A549 (cell line): ENCODE results near the gene ITGA11. TPM values are rescaled to one million over a fixed set of nuclear protein-coding genes. Genes with fewer than 3 reads are reported as not detected.

Experiments
- ATAC-seq, 2 experiments: fragments of 200-7000 bp in 1 of 2; fragments of >200 bp in 1 of 2; cut with Nextera tagmentation in 1 of 2; cut with Tn5 transposase in 1 of 2; 3 replicates each; pipeline versions ENCODE4 v1.8.0 to v1.9.1; 2018 to 2020; ENCODE audit warnings: mild to moderate bottlenecking in 1 of 2, moderate library complexity in 1 of 2
- CTCF ChIA-PET: fragments of 300-600 bp; sonication (Branson Sonifier 250); formaldehyde crosslinking; extraction: SDS; loops from one replicate; lab custom pipeline; 2021; ENCODE audit warnings: antibody characterized with exemption, inconsistent platforms; lab: Yijun Ruan, JAX
- POLR2A ChIA-PET: fragments of 350-600 bp; formaldehyde crosslinking; extraction: SDS; loops from one replicate; lab custom pipeline; 2021; ENCODE audit warnings: antibody characterized with exemption, inconsistent platforms; lab: Yijun Ruan, JAX
- DNase-seq, 2 experiments: peaks; one replicate each; pipeline versions ENCODE4 v3.0.0 to v3.0.0-alpha.2; 2011 to 2016; ENCODE audit warnings: low read depth in 1 of 2, low spot score in 1 of 2
- FAIRE-seq: peaks from 2 replicates; lab custom pipeline; 2011; peaks lifted over from hg19 to GRCh38; lab: Jason Lieb, UNC
- H3K27ac ChIP-seq, 2 experiments: fragments of >200 bp; sonication (Bioruptor Twin); formaldehyde crosslinking; 3 replicates each; pipeline ENCODE4 v1.5.1; 2016 to 2017
- H3K4me1 ChIP-seq: fragments of >200 bp; sonication (Bioruptor Twin); formaldehyde crosslinking; 3 replicates; pipeline ENCODE4 v1.6.1; 2016
- H3K4me2 ChIP-seq: fragments of >200 bp; sonication (Bioruptor Twin); formaldehyde crosslinking; 3 replicates; pipeline ENCODE4 v1.6.1; 2016
- H3K4me3 ChIP-seq: fragments of >200 bp; sonication (Bioruptor Twin); formaldehyde crosslinking; 3 replicates; pipeline ENCODE4 v1.5.1; 2016
- H3K9me3 ChIP-seq: fragments of >200 bp; sonication (Bioruptor Twin); formaldehyde crosslinking; 3 replicates; pipeline ENCODE4 v1.6.1; 2016
- BHLHE40 ChIP-seq: IDR thresholded peaks from 2 replicates; pipeline ENCODE4 v1.6.1; 2012; ENCODE audit warnings: low read depth, low read length, inconsistent platforms
- CBX2 ChIP-seq: fragments of 200-600 bp; sonication (generic); IDR thresholded peaks from 2 replicates; pipeline ENCODE4 v1.6.1; 2016; ENCODE audit warnings: low read depth, mild to moderate bottlenecking, borderline replicate concordance
- CHD2 ChIP-seq: fragments of 150-350 bp; IDR thresholded peaks from 2 replicates; pipeline ENCODE4 v1.6.1; 2014; ENCODE audit warnings: low read length; ENCODE audit not compliant: partially characterized antibody
- CHD4 ChIP-seq: fragments of 200-600 bp; sonication (generic); IDR thresholded peaks from 2 replicates; pipeline ENCODE4 v1.6.1; 2016; ENCODE audit warnings: antibody characterized with exemption, mild to moderate bottlenecking, borderline replicate concordance
- EHF ChIP-seq: fragments of 250-450 bp; sonication (Bioruptor Pico); IDR thresholded peaks from 2 replicates; pipeline ENCODE4 v1.5.0; 2020; ENCODE audit warnings: mild to moderate bottlenecking
- EHMT2 ChIP-seq: fragments of 200-600 bp; sonication (generic); IDR thresholded peaks from 2 replicates; pipeline ENCODE4 v1.6.1; 2016; ENCODE audit warnings: antibody characterized with exemption, low read depth, mild to moderate bottlenecking, moderate library complexity
- EP300 ChIP-seq, 2 experiments: fragments of >200 bp; sonication (Bioruptor Twin); formaldehyde crosslinking; IDR thresholded peaks; 2 replicates in 1 of 2; 3 replicates in 1 of 2; pipeline ENCODE4 v1.6.1; 2016 to 2017
- ESRRA ChIP-seq: fragments of 150-350 bp; IDR thresholded peaks from 2 replicates; pipeline ENCODE4 v1.6.1; 2014; ENCODE audit warnings: mild to moderate bottlenecking, low read length, borderline replicate concordance
- FOSL2 ChIP-seq, 2 experiments: fragments of 450-650 bp in 1 of 2; fragments of >200 bp in 1 of 2; sonication (Bioruptor Twin) in 1 of 2; formaldehyde crosslinking; IDR thresholded peaks; 2 replicates each; pipeline versions ENCODE4 v1.5.0 to v1.6.1; 2016 to 2020; ENCODE audit warnings: mild to moderate bottlenecking in 1 of 2, moderate library complexity in 1 of 2
- FOXS1 ChIP-seq: fragments of 250-450 bp; sonication (Bioruptor Pico); IDR thresholded peaks from 2 replicates; pipeline ENCODE4 v1.5.0; 2020; ENCODE audit warnings: mild to moderate bottlenecking, moderate library complexity
- GATA3 ChIP-seq: IDR thresholded peaks from 2 replicates; pipeline ENCODE4 v1.6.1; 2012; ENCODE audit warnings: borderline replicate concordance
- HES2 ChIP-seq: fragments of >200 bp; sonication (Bioruptor Twin); formaldehyde crosslinking; IDR thresholded peaks from 2 replicates; pipeline ENCODE4 v1.6.1; 2016
- HOXB13 ChIP-seq: fragments of 250-450 bp; sonication (Bioruptor Pico); IDR thresholded peaks from 2 replicates; pipeline ENCODE4 v1.5.0; 2020; ENCODE audit warnings: low read depth, mild to moderate bottlenecking, moderate library complexity
- HOXB5 ChIP-seq: fragments of 250-450 bp; sonication (Bioruptor Pico); IDR thresholded peaks from 2 replicates; pipeline ENCODE4 v1.5.0; 2020; ENCODE audit warnings: mild to moderate bottlenecking, moderate library complexity
- JUN ChIP-seq, 2 experiments: fragments of >200 bp; sonication (Bioruptor Twin); formaldehyde crosslinking; IDR thresholded peaks; 2 replicates in 1 of 2; 3 replicates in 1 of 2; pipeline ENCODE4 v1.6.1; 2016 to 2017
- KDM1A ChIP-seq: fragments of 200-600 bp; sonication (generic); IDR thresholded peaks from 2 replicates; pipeline ENCODE4 v1.6.1; 2016; ENCODE audit warnings: low read depth, mild to moderate bottlenecking
- MAZ ChIP-seq: fragments of 150-350 bp; IDR thresholded peaks from 2 replicates; pipeline ENCODE4 v1.6.1; 2014; ENCODE audit warnings: antibody characterized with exemption, low read depth, low read length, borderline replicate concordance
- MYC ChIP-seq: IDR thresholded peaks from 2 replicates; pipeline ENCODE4 v1.6.1; 2012; ENCODE audit warnings: mild to moderate bottlenecking, inconsistent platforms, low read length, improper control_type of control experiment, borderline replicate concordance
- NR3C1 ChIP-seq: fragments of >200 bp; sonication (Bioruptor Twin); formaldehyde crosslinking; IDR thresholded peaks from 3 replicates; pipeline ENCODE4 v1.6.1; 2017
- POLR2A ChIP-seq: IDR thresholded peaks from 2 replicates; pipeline ENCODE4 v1.6.1; 2012; ENCODE audit warnings: mild to moderate bottlenecking, low read length
- RARB ChIP-seq: fragments of 250-450 bp; sonication (Bioruptor Pico); IDR thresholded peaks from 2 replicates; pipeline ENCODE4 v1.8.0; 2021; ENCODE audit warnings: mild to moderate bottlenecking, moderate library complexity
- RCOR1 ChIP-seq: fragments of 150-350 bp; IDR thresholded peaks from 2 replicates; pipeline ENCODE4 v1.6.1; 2014; ENCODE audit warnings: antibody characterized with exemption, low read length, low read depth
- RFX5 ChIP-seq: fragments of 450-650 bp; IDR thresholded peaks from 2 replicates; pipeline ENCODE4 v1.7.1; 2014; ENCODE audit warnings: antibody characterized with exemption, mild to moderate bottlenecking, moderate library complexity
- RNF2 ChIP-seq: fragments of 200-600 bp; sonication (generic); IDR thresholded peaks from 2 replicates; pipeline ENCODE4 v1.6.1; 2016; ENCODE audit warnings: low read depth, mild to moderate bottlenecking, antibody characterized with exemption, moderate library complexity, borderline replicate concordance
- USF2 ChIP-seq: fragments of 450-650 bp; IDR thresholded peaks from 2 replicates; pipeline ENCODE4 v1.6.1; 2014; ENCODE audit warnings: antibody characterized with exemption
- ZC3H11A ChIP-seq: fragments of 450-650 bp; IDR thresholded peaks from 2 replicates; pipeline ENCODE4 v1.6.1; 2014; ENCODE audit warnings: antibody characterized with exemption, mild to moderate bottlenecking
- ZNF302 ChIP-seq: fragments of 250-450 bp; sonication (Bioruptor Pico); IDR thresholded peaks from 2 replicates; pipeline ENCODE4 v1.9.0; 2021; ENCODE audit warnings: inconsistent platforms, mild to moderate bottlenecking, moderate library complexity
- WGBS: methylation state at CpG from one replicate; pipeline ENCODE4 v1.1.6; 2017; ENCODE audit errors: missing lambda C conversion rate; 5-methylcytosine and 5-hydroxymethylcytosine counted together
- polyA plus RNA-seq, 4 experiments: library from polyadenylated mRNA; depleted of rRNA in 3 of 4; stranded (reverse); fragments of >200 nt; fragmentation: RNase III in 1 of 4; extraction: RNeasy Plus Mini Kit Qiagen cat#74134 plus additional on column Dnase treatment in 1 of 4; gene quantifications; 2 replicates in 3 of 4; 3 replicates in 1 of 4; pipeline ENCODE4 v1.2.3, GENCODE V29; 2011 to 2017
- TF ChIP-seq, protein P1 (sequence below): IDR thresholded peaks from 2 replicates; pipeline ENCODE4 v1.6.1; 2012
- TF ChIP-seq, protein P2 (sequence below): fragments of 200-600 bp; sonication (generic); IDR thresholded peaks from 2 replicates; pipeline ENCODE4 v1.6.1; 2016; ENCODE audit warnings: antibody characterized with exemption, mild to moderate bottlenecking, moderate library complexity

The ITGA11 gene
- polyA plus RNA-seq, 2 of the 4 experiments (the other 2 are of a cell fraction), result 8.3 to 17.2 TPM

- TF ChIP-seq RFX5, result no peak
- no peak for TF ChIP-seq EP300 (IDR thresholded peaks at IDR 0.05)
- TF ChIP-seq RCOR1, result no peak
- TF ChIP-seq POLR2A, result no peak
These were observed 15.8 kb downstream of the ITGA11 start (continued) for GRCh38 chr15:68416158-68416535.

- H3K4me2 ChIP-seq, result no peak overlapping the region
- H3K27ac ChIP-seq, result peak overlapping the region in 1 of 2 experiments; percentile 17; a peak in 2 of 6 replicates
- ATAC-seq (peak; percentile 14 to 42; a peak in 3 of 6 replicates), FAIRE-seq (no peak), DNase-seq (no peak)
- H3K9me3 ChIP-seq, result no peaks in the 10 kb centered on the region
- H3K4me3 ChIP-seq, result no peak overlapping the region
- 82% methylated on average over 6 of the region's 6 CpGs for WGBS
- peaks cover 36% of the 10 kb centered on the region for H3K4me1 ChIP-seq
- ChIA-PET CTCF (interaction anchor here (0.6 to 1.5 kb wide), 5 partner anchors 8 to 258 kb away, joined by 3 read pairs; partner anchors contain the start of gene ITGA11), POLR2A (no interaction called here)
- TF ChIP-seq RARB (CRISPR knock-in tag) (no peak), HOXB13 (CRISPR knock-in tag) (no peak), NR3C1 (no peak), FOXS1 (CRISPR knock-in tag) (no peak), RFX5 (no peak), JUN (IDR thresholded peaks at IDR 0.05) (no peak), EHF (CRISPR knock-in tag) (no peak), ZC3H11A (no peak), RNF2 (no peak), CBX2 (no peak)
- TF ChIP-seq, protein P1, sequence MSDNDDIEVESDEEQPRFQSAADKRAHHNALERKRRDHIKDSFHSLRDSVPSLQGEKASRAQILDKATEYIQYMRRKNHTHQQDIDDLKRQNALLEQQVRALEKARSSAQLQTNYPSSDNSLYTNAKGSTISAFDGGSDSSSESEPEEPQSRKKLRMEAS, result no peak
These were observed 16.3 kb downstream of the ITGA11 start for GRCh38 chr15:68415501-68416157.

DNA sequence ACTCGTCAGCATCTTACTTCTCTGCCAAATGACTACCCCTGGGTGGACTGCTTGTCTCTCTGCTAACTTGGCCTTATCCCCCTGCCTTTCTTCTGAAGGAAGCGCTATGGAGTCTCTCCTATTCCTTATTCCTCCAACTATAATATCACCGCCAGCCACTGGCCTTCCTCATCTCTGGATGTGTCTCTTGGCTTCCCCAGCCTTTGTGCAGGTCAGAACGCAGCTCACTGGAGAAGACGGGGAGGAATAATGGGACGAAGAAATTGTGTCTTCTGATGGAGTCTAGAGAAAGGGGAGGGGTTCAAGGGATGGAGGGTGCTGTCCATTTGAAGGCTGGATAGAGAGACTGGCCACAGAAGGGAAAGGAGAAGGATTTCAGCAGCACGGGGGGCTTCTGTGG, 16.9 kb downstream of the ITGA11 start:
- FAIRE-seq (no peak), DNase-seq (no peak), ATAC-seq (no peak)
- Histone ChIP-seq H3K4me1 (peaks cover 30% of the 10 kb centered on the region), H3K4me2 (no peak overlapping the region), H3K9me3 (no peaks in the 10 kb centered on the region), H3K4me3 (no peak overlapping the region), H3K27ac (no peak overlapping the region; a peak in 1 of 6 replicates)
- ChIA-PET CTCF (interaction anchor here (0.7 to 1.7 kb wide), 3 partner anchors 9 to 259 kb away, joined by 3 to 5 read pairs (median 3); no protein-coding TSS in a partner anchor), POLR2A (no interaction called here)
- 92% methylated on average over 7 of the region's 7 CpGs for WGBS
- TF ChIP-seq FOSL2 (IDR thresholded peaks at IDR 0.05) (no peak), FOSL2 (CRISPR knock-in tag; IDR thresholded peaks at IDR 0.05) (no peak), JUN (IDR thresholded peaks at IDR 0.05) (no peak), GATA3 (no peak), HOXB5 (CRISPR knock-in tag) (no peak), ZC3H11A (no peak), MYC (no peak), BHLHE40 (no peak), CHD4 (no peak), USF2 (no peak), EHMT2 (no peak), RNF2 (no peak), KDM1A (no peak), ESRRA (no peak), ZNF302 (no peak), HES2 (no peak), CHD2 (no peak), MAZ (no peak), FOXS1 (CRISPR knock-in tag) (no peak)
- TF ChIP-seq, protein P2, sequence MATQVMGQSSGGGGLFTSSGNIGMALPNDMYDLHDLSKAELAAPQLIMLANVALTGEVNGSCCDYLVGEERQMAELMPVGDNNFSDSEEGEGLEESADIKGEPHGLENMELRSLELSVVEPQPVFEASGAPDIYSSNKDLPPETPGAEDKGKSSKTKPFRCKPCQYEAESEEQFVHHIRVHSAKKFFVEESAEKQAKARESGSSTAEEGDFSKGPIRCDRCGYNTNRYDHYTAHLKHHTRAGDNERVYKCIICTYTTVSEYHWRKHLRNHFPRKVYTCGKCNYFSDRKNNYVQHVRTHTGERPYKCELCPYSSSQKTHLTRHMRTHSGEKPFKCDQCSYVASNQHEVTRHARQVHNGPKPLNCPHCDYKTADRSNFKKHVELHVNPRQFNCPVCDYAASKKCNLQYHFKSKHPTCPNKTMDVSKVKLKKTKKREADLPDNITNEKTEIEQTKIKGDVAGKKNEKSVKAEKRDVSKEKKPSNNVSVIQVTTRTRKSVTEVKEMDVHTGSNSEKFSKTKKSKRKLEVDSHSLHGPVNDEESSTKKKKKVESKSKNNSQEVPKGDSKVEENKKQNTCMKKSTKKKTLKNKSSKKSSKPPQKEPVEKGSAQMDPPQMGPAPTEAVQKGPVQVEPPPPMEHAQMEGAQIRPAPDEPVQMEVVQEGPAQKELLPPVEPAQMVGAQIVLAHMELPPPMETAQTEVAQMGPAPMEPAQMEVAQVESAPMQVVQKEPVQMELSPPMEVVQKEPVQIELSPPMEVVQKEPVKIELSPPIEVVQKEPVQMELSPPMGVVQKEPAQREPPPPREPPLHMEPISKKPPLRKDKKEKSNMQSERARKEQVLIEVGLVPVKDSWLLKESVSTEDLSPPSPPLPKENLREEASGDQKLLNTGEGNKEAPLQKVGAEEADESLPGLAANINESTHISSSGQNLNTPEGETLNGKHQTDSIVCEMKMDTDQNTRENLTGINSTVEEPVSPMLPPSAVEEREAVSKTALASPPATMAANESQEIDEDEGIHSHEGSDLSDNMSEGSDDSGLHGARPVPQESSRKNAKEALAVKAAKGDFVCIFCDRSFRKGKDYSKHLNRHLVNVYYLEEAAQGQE, result no peak
